ENCODE data around the gene NLRC5.

Gene NLRC5

GRCh38 chr16:56988948-56989945, at the start of gene NLRC5:
TSS of gene NLRC5 (plus strand) at chr16:56989557. CDS start at chr16:57020713, 31,156 bp downstream.
- DNase-seq: peak; percentile 90 to 91

GRCh38 chr16:56939801-56940200, 49.6 kb upstream of the NLRC5 start:
- no peak for DNase-seq

- no peak for DNase-seq
These were observed 48.3 kb upstream of the NLRC5 start for GRCh38 chr16:56941092-56941491.

- no peak for DNase-seq
These were observed 47.5 kb upstream of the NLRC5 start for GRCh38 chr16:56941856-56942331.

GRCh38 chr16:56943761-56944375, 45.5 kb upstream of the NLRC5 start:
- DNase-seq: no peak

- no peak for DNase-seq
These were observed 44.2 kb upstream of the NLRC5 start for GRCh38 chr16:56944954-56945839.

- no peak for DNase-seq
These were observed 43.4 kb upstream of the NLRC5 start for GRCh38 chr16:56945847-56946527.

GRCh38 chr16:56946767-56947603, 42.4 kb upstream of the NLRC5 start:
- no peak for DNase-seq

GRCh38 chr16:56947604-56947995, 41.8 kb upstream of the NLRC5 start:
- no peak for DNase-seq

GRCh38 chr16:56948234-56948633, 41.1 kb upstream of the NLRC5 start:
- no peak for DNase-seq

- no peak for DNase-seq
These were observed 39.3 kb upstream of the NLRC5 start for GRCh38 chr16:56950051-56950450.

GRCh38 chr16:56950455-56950854, 38.9 kb upstream of the NLRC5 start:
- no peak for DNase-seq

- DNase-seq: peak; percentile 49 to 60
These were observed 38.2 kb upstream of the NLRC5 start for GRCh38 chr16:56950881-56951771.

GRCh38 chr16:56953006-56953405, 36.4 kb upstream of the NLRC5 start:
- DNase-seq: no peak

GRCh38 chr16:56956076-56956475, 33.3 kb upstream of the NLRC5 start:
- DNase-seq: no peak

- DNase-seq: no peak
These were observed 32.6 kb upstream of the NLRC5 start for GRCh38 chr16:56956756-56957155.

GRCh38 chr16:56960681-56961281, 28.6 kb upstream of the NLRC5 start:
- DNase-seq: no peak

- DNase-seq: no peak
These were observed 28.0 kb upstream of the NLRC5 start for GRCh38 chr16:56961386-56961785.

- DNase-seq: no peak
These were observed 27.5 kb upstream of the NLRC5 start, which contains the start of gene CETP for GRCh38 chr16:56961851-56962281. TSS of gene CETP (plus strand) at chr16:56961950. CDS start at chr16:56961980, 30 bp downstream.
